Iris pigment epithelial cell (primary cell): ENCODE measurements around the gene ZBED4.

Experiments used
- DNase-seq: peaks from one replicate; pipeline ENCODE4 v3.0.0-alpha.2; 2011; ENCODE audit warnings: low read depth

The ZBED4 gene

DNA sequence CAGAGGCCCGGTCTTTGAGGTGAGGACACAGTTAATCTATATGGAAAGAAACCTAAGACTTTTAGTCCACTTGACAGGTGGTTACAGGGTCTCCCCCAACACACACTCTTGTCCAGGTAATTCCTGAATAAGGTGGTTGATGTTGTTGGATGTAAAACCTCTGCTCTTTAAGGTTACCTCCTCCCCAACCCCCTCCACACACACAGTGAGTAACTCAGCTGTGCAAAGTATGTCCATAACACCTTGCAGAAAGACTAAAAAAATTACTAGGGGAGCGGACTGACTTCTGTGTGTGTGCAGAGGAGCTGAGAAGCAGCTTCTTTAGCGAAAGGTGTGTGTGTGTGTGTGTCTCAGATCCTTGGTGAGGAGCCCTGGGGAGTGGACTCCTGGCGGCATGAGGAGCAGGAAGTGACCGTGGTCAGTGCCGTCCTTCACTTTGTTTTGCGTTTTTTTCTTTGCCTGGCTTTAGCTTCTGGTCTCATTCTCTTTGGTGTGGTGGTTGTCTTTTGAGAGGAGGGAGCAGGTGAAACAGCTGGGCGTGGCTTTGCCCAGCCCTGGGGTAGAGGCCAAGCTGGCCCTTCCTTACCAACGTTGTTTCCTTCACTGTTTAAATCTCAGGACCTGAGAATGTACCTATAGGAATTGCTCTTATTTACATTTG, 1.7 kb downstream of the ZBED4 start:
- DNase-seq = peak; percentile 40

DNA sequence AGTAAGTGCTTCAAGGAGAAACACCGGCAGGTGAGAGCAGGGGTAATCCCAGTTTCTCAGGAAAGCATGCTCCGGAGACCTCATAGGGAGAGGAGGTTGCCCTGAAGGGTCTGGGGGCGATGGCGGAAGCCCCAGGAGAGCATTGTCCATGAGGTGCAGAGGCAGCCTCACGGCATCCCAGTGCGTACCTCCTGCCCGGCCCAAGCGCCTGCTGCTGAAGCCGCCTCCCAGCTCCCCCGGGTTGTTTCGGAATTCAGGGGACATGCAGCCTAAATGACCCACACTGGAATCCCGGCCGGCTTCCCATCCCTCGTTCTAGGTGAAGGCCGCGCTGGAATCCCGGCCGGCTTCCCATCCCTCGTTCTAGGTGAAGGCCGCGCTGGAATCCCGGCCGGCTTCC, 2.7 kb downstream of the ZBED4 start:
- DNase-seq = no peak

DNA sequence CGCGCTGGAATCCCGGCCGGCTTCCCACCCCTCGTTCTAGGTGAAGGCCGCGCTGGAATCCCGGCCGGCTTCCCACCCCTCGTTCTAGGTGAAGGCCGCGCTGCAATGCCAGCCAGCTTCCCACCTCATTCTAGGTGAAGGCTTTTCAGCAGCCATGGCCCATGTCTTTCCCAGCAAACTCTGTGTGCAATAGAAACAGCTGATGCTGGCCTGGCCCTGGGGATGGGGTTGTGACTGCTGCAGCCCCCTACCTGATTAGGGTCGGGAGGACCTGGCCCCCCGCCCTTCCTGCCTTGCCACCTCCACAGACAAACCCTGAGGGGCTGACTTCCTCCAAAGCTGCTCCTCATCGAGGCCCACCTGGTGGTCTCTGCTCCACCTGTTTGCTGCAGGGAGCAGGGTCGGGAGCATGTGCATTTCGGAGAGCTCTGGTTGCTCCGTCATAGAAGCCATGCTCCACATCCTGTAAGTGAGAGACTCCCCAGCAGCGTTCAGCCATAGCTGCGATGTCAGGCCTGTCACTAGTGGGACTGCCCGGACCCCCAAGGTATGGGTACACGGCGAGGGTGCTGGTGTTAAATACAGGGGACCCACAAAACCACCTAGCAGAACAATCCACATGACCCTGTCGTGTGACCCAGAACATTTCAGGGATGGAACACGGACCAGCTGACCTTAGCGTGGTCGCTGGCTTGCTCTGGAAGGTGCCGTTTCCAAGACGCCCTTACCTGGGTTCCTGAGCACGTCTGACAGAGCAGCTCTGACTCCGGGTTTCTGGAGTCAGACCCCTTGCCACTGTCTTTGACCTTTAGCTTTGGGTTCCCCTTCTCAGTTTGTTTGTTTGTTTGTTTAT, 3.3 kb downstream of the ZBED4 start:
- no peak for DNase-seq

DNA sequence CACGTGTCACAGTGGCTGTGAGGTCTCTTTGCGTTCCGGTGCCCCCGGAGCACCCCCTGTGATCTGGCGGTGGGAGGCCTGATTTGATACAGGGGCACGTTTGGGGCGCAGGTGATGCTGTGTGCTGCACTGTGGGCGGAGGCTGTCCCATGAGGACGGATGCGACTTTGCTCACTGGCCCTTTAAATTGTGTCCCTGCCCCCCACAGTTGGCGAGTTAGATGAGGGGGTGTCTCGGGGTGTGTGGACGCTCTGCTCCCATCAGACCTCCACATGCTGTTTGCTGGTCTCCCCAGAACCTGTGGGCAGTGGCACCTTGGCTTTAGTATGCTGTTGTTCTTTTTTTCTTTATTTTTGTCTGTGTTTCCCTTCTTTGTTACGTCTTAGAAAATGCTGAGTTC, 5.2 kb downstream of the ZBED4 start:
- no peak for DNase-seq

DNA sequence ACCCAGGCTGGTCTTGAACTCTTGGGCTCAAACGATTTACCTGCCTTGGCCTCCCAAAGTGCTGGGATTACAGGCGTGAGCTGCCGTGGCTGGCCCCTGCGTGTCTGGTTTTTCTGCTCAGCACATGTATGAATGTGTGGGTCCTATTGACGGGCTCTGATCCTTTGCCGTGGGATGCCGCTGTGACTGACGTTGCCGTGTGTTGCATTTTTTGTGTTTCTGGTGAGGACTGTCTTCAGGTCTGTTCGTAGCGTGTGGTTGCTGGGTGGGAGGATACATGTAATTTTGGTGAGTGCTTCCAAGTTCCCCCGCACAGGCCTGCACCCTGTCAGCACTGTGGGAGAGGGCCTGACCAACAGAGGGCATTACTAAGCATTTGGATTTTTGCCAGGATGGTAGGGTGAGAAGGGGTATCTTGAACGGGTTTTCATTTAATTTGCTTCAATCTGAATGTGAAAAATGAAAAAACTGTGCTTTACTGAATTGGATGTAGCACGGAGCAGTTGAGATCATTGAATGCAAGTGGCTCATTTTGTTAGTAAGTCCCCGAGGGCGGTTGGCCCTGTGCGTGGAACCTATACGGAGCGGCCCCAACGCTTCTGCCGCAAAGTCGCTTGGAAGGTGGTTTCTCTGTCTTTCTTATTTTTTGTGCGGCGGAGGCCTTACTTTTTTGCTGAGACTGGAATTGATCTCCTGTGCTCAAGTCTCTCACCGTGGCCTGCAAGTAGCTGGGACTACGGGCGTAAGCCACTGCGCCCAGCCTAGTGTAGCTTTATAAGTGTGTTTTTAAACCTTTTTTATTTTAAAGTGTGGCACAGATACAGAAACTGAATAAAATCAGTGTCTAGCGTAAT, 8.2 kb downstream of the ZBED4 start:
- DNase-seq = no peak

DNA sequence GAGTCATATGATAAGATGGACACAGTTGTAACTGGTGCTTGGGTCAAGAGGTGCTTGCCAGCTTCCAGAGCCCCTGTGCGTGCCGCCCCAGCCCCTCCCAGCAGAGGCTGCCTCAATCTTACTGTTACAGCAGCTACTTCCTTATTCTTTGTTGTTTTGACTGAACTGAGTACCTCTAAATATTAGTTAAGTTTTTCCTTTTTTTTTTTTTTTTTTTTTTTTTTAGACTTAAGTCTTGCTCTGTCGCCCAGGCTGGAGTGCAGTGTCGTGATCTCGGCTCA, 8.8 kb downstream of the ZBED4 start:
- no peak for DNase-seq

DNA sequence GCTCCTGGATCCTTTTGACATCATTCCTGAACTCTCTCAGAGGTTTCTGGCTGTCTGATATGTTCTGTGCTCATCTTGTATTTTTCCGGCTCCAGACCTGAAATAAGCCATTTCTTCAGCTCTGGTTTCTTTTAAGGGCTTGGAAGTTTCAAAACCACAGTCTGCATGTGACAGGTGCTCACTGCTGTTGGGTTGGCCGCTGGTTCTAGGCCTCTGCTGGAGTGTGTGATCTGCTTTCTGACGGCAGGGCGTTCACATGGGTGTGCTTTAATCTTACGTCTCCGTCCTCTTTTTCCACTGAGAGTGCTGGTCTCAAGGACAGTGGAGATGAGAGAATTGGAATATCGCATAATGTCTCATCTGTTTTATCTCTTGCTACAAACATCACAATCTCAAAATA, 10.3 kb downstream of the ZBED4 start:
- DNase-seq = no peak

DNA sequence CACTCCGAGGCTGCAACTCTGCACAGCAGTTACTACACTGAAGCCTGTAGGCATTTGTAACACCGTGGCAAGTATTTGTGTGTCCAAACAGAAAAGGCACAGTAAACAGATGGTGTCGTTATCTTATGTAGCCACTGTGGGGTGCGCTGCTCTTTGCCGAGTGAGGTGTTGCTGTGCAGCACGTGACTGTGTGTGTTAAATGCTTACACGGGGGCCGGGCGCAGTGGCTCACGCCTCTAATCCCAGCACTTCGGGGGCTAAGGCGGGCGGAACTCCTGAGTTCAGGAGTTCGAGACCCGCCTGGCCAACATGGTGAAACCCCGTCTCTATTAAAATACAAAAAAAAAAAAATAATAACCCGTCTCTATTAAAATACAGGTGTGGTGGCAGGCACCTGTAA, 11.5 kb downstream of the ZBED4 start:
- no peak for DNase-seq

DNA sequence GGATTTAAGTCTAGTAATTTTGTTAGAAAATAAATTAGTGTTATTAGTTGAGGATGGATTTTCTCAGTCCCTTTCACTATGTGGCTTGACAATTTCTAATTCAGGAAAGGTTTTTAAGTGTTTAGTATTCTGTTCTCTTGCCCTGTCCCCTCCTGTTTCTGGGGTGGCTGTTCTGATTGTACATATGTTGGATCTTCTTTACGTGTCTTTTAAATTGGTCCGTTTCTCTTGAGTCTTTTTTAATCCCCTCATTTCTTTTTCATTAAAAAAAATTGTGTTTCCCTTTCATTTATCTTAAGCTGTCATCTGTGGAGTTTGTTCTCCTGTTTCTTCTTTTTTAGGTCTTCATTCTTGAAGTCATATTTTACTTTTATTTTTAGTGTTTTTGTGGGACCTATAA, 12.5 kb downstream of the ZBED4 start:
- no peak for DNase-seq

DNA sequence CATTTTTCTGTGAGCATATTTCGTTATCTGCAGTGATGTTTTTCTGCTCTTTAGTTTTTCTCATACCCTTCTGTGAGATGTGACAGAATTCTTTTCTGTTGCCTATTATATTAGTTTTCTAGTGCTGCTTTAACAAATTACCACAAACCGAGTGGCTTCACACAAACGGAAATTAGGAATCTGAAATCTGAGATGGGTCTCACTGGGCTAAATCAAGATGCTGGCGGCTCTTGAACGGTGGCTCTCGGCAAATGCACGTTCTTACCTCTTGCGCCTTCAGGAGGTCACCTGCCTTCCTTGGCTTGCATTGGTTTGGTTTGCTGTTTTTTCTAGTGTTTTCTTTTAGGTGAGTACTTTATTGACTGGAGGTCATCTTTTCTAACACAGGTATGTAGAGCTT, 13.0 kb downstream of the ZBED4 start:
- DNase-seq = no peak

DNA sequence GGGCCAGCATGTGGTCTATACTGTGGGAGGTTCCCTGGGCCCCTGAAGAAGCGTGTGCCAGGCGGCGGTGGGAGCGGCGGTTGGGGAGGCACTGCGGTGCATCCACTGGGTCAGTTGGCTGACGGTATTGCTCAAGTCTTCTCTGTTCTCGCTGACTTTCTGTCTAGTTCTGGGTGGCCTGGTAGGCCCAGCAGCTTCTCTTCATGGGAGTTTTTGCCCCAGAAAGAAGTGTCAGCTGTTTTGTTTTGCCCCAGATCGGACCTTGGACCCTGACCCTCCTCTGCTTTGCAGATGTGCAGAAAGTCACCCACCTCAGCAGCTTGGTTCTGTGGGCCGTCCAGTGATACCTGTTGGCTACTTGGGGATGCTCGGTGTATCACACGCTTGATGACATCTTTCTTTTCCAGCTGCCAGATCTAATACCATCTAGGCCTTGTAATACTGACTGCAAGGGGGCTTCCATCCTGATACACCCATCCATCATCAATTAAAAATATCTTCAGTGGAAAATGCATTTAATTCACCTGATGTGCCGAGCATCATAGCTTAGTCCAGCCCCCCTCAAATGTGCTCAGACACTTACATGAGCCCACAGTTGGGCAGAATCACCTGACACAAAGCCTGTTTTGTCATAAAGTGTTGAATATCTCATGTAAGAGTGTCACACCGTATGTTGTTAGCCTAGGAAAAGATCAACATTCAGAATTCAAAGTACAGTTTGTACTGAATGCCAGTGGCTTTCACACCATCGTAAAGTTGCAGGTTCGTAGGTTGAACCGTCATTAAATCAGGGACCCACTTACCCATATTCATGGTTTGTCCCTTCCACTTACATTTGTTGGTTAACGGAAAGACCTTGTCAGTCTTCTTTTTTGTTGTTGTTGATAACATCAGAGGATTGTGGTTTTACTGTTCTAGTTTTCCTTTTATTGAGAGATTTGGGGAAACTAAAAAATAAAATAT, 13.9 kb downstream of the ZBED4 start:
- DNase-seq = no peak

DNA sequence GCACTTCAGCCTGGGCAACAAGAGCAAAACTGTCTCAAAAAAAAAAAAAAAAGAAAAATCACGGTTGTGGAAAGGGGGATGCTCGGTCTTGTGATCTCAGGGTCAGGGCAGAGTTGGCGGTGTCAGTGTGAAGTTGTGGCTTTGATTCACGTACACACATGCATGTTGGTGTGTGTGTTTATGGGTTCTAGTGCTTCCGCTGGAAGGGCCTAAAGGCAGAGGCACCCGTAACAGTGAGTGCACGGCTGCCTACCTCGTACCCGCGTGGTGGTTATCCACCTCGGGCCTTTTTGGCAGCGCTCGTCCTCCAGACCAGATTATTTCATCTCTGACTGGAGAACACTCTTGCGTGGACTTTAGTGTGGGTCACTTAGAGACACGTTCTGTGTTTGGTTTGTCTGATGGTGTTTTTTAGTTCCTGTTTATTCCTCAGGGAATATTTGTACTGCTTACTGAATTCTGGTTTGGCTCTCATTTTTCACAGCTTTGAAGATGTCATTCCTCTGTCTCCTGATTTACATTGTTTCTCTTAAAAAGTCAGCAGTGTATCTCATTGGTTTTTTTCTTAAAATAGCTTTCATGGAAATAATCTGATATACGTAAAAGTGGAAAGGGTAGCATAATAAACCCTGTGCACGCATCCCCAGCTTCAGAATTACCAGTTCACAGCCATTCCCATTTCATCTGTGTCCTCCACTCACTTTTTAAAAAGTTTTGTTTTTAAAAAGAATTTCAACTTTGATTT, 15.6 kb downstream of the ZBED4 start:
- no peak for DNase-seq

DNA sequence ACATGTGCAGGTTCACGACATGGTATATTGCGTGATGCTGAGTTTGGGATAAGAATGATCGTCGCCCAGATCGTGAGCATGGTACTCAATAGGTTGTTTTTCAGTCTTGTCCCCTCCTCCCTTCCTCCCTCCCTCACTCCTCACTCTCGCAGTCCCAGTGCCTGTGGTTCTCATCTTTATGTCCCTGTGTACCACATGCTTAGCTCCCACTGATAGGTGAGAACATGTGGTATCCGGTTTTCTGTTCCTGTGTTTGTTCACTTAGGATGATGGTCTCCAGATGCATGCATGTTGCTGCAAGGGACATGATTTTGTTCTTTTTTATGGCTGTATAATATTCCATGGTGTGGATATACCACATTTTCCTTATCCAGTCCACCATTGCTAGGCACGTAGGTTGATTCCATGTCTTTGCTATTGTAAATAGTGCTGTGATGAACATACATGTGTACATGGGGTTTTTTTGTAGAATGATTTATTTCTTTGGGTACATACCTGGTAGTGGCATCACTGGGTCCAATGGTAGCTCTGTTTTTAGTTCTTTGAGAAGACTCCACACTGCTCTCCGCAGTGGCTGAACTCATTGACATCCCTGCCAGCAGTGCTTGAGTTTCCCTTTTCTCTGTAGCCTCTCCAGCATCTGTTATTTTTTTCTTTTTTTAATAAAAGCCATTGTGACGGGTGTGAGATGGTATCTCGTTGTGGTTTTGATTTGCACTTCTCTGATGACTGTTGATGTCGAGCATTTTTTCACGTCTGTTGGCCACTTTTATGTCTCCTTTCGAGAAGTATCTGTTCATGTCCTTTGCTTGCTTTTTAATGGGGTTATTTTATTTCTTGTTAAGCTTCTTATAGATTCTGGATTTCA, 16.4 kb downstream of the ZBED4 start:
- no peak for DNase-seq

DNA sequence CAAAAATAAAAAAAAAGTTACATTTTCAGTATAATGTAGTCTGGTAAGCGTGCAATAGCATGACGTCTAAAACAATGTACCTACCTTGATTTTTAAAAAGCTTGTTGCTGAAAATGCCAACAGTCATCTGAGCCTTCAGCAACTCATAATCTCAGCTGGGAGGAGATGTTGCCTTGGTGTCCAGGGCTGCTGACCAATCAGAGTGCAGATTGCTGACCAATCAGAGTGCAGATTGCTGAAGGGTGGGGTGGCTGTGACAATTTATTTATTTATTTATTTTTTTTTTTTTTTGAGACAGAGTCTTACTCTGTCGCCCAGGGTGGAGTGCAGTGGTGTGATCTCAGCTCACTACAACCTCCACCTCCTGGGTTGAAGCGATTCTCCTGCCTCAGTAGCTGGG, 17.8 kb downstream of the ZBED4 start:
- DNase-seq = no peak

DNA sequence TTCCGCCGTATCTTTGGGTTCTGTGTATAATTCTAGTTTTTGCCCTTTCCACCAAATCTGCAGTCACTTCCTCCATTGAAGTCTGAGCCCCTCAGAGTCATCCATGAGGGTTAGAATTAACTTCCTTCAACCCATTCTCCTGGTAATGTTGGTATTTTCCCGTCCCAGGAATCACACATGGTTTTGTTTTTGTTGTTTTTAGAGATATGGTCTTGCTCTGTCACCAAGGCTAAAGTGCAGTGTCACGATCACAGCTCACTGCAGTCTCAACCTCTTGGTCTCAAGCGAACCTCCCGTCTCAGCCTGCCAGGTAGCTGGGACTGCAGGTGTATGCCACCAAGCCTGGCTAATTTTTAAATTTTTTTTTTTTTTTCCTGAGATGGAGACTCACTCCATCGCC, 18.7 kb downstream of the ZBED4 start:
- DNase-seq = no peak

DNA sequence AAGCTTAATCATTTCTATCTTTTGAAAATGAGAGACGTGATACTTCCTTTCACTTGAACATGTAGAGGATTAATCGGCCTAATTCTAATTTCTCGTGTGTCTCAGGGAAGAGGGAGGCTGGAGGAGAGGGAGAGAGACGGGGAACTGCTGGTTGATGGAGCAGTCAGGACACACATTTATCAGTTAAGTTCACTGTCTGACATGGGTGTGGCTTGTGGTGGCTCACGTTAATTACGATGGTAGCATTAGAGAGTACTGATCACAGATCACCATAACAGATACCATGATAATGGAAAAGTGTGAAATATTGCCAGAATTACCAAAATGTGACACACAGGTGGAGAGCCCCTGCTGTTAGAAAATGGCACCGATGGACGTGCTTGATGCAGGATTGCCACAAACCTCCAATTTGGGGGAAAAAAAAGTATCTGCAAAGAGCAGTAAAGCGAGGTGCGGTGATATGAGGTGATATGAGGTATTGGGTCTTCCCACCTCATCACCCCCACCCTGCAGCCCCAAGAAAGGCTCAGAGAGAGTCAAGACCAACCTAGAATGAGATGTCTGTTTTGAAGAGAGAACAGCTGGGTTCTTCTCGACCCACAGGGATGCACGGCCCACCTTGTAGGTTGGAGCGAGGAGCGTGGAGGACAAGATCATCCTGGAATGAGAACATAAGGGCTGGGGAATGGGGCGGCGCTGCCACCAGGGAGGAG, 19.7 kb downstream of the ZBED4 start:
- DNase-seq = no peak

DNA sequence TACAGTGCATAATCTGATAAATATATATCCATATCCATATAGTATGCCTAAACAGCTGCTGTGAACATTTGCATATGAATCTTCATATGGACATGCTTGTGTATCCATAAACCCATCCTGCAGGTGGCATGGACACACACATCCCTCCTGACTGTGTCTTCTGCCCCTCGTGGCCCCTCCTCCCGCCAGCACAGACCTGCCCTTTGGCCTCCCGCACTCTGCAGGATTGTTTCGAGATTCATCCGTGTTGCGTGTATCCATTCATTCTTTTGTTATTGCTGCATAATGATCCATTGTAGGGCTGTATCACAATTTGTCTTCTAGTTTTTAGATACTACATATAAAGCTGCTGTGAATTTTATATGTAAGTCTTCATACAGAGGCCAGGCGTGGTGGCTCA, 24.0 kb downstream of the ZBED4 start:
- DNase-seq = no peak

DNA sequence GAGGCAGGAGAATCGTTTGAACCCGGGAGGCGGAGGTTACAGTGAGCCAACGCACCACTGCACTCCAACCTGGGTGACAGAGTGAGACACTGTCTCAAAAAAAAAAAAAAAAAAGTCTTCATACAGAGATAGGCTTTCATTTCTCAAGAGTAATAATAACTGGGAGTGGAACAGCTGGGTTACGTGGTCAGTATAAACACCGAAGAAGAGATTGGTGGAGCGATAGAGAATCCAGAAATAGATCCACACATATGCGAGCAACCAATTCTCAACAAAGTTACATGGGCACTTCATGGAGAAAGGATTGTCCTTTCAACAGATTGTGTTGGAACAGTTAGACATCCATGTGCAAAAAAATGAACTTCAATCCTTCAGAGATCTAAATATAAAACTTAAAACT, 24.6 kb downstream of the ZBED4 start:
- DNase-seq = no peak

DNA sequence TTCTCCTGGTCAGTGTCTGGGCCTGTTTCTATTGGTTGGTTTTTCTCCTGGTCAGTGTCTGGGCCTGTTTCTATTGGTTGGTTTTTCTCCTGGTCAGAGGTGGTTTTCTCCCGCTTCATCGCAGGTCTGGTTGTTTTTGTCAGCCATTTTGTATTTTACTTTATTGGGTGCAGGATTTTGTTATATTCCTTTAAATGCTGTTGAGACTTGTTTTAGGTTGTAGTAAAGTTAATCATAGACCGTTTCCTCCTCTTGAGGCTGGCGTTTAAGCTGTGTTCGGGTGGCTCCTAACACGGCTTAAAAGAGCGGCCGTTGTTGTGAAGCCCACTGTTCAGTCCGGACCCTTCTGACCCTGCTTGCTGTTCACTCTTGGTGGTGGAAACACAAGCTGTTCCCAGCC, 26.2 kb downstream of the ZBED4 start:
- DNase-seq = no peak

DNA sequence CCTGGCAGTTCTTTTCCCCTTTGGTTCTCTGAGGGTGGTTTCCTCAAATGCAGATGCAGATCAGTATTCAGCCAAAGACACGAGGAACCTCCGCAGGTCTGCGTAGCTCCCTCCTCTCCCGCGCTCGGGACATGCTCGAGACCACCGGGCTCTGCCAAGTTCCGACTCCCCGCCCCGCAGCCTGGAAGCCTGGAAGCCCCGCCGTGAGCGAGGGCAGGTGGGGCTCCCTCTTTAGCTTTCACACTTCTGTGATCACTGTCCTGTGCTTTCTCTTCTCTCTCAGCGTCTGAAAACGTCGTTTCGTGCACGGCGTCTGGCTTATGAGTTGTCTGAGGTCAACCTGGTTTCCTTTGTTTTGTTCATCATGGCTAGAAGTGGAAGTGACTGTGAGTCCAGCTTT, 26.6 kb downstream of the ZBED4 start:
- peak; percentile 14 for DNase-seq
